Measurements from ENCODE around the gene AP3B1.

GRCh38 chr5:78265163-78265562 is 29.3 kb downstream of the AP3B1 start:
- TF ChIP-seq CTCF (IDR thresholded peaks at IDR 0.05), result no peak
- no peak for TF ChIP-seq ZFX (IDR thresholded peaks at IDR 0.05; ENCODE audit: borderline replicate concordance)

All from 22Rv1 (cell line).